NCI-H748 (cell line): ENCODE results near the gene NUDT17.

Experiments used
- DNase-seq: peaks from one replicate; lab custom pipeline; 2025; ENCODE audit not compliant: unreplicated experiment; lab: John Stamatoyannopoulos, UW

The NUDT17 gene

DNA sequence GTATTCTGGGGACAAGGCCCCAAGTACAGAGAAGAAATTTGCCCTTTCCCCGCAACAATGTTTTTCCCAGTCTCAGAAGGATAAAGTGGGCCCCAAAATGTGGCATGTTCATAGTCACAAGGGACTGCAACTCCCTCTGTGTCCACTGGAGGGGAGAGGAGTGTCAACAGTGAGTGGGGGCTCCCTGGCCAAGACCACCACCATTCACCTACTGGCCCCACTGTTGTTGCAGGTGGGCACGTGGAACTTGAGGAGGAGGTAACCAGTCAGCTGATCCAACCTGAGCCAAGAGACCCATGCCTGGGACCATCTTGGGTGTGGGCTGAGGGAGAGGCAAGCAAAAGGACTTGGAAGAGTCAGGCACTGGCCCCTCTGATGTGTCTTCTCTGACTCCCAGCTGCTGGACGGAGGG is 777 bp downstream of the NUDT17 start:
- DNase-seq = peak; percentile 63

DNA sequence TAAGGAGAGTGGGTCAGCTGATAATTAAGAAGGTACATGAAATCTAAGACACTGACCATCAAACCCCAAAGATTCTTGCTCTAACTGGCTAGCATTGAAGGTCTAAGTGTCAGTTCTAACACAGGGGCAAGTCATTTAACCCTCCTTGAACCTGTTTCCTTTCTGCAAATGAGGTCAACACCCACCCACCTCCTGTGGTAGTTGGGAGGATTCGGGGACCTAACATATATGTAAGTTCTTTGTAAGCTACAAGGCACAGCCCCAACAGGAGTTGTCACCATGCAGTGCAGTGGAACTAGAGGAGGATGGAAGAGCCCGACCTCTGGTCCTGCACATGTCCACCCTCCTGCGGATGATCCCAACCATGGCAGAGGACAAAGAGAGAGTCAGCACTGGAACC is 2.4 kb downstream of the NUDT17 start:
- DNase-seq = no peak

DNA sequence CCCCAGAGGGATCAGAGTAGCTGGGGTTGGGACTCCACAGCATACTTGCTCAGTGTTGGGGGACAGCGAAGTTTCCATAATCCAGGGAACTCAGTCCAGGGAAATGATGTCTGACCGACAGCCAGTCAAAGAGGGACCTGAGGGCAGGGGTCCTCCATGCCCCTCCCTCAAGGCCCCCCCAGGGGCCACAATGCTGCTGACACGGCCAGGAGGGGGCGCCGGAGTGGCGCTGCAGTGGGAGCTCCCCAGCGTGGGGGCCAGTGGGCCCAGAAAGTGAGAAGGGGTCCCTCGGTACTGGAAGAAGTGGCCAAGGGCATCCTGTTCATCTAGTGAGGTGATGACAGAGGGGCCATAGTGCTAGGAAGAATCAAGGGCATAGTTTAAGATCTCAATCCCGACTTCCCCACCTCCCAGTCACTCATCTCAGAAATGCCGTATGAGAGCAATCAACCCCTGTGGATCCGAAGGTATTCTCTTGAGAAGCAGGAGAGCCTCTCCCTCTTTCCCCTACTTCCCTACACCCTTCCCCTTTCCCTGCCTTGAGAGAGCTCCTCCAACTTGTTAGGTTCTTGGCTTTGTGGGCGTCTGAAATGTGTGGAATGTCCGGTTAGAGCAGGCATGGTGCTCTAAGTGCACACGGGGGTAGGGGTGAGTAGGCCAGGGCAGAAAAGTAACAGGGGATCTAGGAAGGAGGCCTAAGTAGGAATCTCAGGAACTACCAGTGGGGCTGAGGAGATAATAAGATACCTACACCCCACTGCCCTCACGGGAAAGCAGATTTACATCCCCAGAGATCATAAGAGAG is 4.1 kb downstream of the NUDT17 start:
- no peak for DNase-seq

DNA sequence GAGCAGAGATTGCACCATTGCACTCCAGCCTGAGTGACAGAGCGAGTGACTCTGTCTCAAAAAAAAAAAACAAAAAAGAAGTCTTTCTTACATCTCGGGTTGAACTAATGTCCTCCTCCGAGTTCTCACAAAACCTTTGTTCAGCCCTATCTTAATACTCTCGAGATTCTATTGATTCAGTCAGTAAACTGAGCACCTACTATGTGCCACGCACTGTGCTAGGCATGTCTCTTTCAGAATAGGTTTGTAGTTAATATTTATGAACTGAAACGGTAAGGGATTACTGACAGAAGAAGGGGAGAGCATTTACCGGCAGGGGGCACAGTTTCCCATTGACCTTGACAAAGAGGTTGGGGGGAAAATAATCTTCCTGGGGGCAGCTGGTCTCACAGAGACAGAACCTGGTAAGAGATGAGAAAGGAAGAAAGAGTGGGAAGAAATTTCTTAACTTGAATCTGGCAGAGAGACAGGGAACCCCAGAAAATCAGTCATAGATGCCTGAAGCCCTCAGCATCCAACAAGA is 10.1 kb downstream of the NUDT17 start:
- no peak for DNase-seq

DNA sequence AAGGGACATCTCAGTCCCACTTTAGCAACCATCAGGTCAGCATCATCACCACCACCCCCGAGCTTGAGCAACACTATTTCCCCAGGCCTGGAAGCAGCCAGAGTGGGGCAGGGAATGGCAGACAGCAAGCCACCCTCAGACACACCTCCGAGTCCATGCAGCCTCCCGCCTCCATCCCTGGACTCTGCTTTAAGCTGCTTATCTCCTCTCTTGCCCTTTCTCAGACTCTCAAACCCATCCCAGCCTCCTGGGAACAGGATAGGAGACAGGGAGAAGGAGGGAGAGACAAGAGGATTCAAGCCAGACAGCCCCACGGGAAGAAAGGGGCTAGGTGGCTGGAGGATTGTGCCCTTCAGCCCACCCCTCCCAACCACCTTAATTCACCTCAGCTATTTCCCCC is 11.7 kb downstream of the NUDT17 start:
- no peak for DNase-seq

DNA sequence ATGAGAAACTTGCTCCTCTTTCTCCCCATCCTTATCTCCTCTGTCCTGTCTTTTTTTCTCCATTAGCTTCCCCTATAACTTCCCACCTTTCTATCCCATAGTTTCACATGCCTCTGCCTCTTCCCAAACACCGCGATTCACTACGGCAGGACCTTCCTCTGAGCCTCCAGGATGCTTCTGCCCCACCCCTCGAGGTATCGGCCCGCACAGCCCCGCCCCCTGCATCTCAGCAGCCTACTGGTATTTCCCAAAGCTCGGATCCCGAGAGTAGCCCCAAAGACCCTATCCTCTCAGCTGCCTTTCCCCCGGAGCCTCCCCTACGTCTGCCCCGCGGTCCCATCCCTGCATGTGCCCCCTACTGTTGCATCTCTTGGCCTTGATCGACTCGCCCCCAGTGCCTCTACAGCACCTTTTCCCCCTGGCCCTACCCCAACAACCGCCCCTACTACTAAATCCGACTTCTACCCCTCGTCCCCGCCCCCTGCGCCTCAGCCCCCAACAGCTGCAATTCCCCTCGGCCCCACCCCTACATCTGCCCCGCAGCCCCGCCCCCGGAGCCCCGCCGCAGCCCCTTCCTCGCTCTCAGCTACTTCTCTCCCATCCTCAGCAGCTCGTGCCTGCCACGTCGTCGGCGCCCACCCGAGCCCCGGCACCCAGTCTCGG is 12.9 kb downstream of the NUDT17 start:
- peak; percentile 84 for DNase-seq

DNA sequence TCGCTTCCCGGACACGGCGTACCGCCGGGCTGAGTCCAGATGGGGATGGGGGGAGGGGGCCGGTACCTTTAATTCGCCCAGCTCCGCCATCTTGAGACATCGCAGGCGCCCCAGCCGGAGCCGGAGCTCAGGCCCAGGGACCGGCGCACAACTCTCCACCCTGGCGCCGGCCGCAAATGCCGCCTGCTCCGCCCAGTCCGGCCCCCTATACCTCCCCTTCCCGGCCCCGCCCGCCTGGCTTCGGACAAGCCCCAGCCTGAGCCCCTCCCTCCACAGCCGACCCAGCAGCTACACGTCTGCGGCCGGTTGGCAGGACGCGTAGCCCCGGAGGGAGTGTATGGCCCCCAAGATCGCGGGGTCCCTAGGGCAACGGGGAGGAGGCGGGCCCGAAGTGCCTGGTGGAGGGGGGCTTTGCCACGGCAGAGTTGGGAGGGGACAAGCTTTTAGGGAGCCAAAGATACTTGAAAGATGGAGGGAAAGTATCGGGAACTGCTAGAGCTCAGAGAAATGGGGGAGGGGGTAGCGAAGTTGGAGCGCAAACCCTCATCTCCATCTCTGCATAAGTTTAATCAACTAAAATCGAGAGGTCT is 13.6 kb downstream of the NUDT17 start, which contains the start of gene PIAS3:
Gene PIAS3, minus strand, starts transcription at position 181 of the 590 bp plus-strand sequence. Its CDS starts 91 bp downstream, at position 90.
- DNase-seq = peak; percentile 95

DNA sequence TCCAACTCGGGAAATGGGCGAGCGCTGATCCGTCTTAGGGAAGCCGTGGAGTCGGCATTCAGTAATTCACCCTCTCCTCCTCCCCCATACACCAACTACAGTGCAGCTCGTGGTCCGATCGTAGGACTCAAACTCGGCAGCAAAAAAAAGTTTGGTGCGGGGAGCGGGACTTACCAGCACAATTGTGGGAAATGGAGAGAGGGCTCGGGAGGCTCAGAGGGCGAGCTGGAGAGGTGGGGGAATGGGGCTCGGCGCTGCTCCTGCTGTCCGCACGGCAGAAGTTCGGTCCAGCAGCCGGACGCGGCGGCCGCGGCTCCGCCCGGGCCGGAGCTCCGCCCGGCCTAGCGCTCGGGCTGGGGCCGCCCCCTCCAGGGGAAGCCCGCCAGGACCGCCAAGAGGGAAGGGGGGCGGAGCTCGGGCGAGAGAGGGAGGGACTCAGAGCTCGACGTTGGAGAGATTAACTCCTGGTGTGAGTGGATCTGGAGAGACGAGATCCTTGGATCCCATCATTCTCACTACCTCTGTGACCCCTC is 14.1 kb downstream of the NUDT17 start:
- peak; percentile 90 for DNase-seq

DNA sequence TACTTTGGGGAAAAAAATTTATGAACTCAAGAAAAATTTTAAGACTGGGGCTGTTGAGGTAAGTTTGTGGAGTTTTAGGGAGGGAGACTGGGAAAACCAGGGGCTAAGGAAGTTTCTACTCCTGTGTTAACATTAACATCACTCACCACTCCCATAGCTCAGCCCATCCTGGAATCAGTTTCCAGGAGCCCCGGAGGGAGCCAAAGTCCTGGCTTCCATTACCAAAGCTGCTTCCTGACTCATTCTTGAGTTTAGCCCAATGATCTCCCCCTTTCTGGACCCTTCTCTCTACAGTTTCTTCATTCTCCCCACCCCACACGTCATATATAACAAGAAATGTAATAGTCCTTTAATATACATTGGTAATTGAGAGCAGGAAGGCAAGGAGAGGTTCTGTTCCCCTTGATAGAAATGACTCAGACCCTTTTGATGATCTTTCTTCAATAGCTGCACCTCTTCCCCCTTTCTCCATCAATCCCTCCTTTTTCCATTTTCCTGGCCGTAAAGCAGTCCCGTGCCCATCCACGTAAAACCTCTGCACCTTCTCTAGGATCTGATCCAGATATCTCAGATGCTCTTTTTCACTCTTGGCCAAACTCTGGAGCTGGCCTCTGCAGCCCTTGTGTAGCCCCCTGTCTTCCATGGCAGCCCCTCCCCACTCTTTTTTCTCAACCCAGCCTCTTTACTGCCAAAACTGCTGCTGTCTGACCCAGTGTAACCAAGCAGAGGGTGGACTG is 18.0 kb downstream of the NUDT17 start:
- no peak for DNase-seq

DNA sequence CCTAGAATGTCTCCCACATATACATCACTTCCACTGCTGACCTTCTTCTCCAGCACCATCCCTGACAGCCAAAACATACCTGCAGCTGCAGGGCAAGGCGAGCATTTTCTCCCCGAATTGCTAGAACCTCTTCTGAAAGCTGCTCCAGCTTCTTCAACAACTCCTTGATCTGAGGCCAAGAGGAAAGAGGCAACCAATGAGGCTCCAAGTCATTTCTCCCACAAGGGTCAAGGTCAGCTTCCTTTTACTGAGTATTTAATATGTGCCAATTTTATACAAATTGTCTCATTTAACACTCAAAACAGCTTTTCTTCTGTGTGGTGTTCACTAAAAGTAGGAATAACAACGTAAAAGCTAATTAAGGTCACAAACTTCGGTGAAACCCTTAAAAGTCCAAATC is 22.8 kb downstream of the NUDT17 start:
- DNase-seq = no peak

DNA sequence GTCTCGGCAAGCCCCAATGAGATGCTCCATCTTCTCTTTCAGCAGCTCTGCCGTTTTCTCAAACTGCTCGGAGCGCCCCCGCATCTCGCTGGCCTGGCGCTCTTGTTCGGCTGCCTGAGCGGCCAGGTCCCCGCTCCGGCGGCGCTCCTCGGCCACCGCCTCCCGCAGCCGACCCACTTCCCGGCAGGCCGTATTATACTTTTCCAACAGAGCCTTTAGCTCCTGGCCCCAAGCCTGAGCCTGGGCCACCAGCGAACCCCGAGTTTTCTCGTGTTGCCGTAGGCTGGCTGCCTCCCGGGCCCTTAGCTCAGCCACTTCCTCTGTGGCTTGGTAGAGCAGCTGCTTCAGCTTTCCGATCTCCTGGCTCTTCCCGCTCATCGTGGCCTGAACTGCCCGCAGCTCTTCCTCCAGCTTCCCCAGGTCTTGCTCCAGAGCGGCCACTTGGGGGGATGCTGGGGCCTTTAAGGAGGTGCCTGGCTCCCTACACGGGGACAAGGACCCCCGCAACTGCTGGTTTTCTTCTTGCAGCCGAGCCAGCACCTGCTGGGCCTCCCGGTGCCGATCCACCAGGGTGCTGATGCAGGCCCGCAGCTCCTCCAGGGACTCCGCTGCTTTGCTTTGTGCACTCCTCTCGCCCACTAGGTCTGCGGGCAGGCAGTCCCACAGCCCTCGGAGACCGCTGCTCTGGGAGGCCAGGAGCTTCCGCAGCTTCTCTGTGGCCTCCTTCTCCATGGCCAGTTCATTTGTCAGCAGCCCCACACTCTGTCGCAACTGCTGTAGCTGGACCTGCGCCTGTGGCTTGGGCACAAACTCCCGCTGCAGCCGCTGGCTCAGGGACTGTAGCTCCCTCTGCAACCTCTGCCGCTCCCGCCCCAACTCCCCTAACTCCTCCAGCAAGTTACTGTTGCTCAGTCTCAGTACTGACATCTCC is 26.8 kb downstream of the NUDT17 start:
- no peak for DNase-seq

DNA sequence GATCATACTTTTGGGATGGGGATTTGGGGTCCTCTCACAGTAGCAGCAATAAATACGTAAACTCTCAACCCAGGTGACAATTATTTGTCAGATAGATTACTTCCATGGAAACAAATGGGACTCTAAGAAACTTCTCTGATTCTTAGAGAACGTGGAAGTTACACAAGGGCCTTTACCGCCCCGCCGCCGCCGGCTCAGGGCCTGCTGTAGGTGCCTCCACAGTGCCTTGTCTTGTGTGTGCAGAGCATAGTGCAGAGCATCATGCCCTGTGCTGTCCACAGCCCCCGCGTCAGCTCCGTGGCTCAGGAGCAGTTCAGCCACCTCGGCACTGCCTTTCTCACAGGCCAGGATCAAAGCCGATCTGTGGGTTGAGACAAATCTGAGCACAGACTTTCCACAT is 29.2 kb downstream of the NUDT17 start:
- no peak for DNase-seq

DNA sequence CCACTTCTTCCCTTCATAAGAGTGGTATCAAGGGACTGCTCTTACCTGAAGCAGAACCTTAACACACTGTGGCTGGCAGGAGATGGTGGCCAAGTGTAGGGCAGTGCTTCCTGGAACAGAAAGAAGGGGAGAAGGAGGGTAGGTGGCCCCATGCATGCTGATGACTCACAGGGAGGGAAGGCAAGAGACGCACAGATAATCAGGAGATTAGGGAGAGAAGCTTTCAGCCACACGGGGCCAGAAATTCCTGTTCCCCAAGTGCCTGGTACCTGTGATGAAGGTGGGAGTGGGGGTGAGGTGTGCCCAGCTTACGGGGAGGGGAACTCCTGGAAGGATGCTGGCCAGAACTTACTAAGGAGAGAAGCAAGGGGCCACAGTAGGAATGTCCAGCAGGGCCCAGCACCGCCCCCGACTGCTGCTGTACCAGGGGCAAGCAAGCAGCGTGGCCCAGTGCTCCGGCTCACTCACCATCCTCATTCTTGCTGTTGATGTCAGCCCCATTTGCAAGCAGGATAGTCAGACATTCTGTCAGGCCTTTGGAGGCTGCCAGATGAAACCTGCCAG is 32.6 kb downstream of the NUDT17 start:
- DNase-seq = no peak

DNA sequence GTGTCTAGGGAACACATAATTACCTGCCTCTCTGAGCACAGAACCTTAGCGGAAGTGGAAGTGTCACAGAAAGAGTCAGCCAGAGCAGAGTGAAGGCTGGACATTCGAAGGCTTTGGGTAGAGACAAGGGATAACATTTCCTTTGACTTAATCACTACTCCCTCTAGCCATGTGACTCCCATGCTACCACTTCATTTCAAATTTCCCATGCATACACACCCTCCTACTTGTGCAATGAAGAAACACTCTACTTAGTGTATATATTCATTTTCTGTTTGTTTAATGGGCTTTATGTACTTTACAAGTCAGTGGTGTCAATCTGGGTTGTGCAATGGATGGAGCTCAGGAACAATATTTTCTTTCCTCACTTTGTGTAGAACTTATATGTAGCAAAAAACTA is 33.3 kb downstream of the NUDT17 start:
- DNase-seq = peak; percentile 34

DNA sequence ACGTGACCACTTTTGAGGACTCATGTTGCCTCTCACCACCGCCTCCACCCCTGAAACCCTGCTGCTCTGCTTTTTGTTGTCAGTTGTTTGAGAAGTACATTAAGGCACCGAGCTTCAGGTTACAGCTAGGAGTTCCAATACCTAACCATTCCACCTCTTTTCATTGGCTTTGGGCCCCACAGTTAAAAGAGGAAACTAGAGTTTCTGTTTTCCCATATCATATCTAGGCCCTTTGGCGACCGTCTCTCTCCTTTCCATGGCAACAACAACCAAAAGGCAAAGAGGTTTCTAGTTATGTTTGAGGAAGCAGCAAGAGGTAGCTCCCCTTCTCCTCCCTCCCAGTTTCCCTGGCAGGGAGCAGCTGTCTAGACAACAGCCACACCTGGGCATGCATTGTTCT is 34.3 kb downstream of the NUDT17 start:
- DNase-seq = peak; percentile 99

DNA sequence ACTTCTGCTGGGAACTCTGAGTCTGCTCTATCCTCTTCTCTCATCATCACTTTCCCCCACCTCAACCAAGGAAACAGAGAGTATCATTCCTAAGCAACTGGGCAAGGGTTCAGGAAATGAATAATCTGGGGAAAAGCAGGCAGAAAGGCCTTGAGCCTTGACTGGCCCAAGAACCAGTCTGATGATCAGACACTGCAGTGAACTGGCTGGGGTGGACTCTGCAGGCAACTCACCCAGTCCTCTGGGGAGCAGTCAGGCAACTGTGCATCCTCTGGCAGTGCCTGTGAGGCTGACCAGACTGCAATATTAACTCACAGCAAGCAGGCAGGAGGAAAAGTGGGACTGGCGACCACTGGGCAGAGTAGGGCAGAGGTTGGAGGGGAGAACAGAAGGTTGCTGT is 39.2 kb downstream of the NUDT17 start:
- DNase-seq = no peak

DNA sequence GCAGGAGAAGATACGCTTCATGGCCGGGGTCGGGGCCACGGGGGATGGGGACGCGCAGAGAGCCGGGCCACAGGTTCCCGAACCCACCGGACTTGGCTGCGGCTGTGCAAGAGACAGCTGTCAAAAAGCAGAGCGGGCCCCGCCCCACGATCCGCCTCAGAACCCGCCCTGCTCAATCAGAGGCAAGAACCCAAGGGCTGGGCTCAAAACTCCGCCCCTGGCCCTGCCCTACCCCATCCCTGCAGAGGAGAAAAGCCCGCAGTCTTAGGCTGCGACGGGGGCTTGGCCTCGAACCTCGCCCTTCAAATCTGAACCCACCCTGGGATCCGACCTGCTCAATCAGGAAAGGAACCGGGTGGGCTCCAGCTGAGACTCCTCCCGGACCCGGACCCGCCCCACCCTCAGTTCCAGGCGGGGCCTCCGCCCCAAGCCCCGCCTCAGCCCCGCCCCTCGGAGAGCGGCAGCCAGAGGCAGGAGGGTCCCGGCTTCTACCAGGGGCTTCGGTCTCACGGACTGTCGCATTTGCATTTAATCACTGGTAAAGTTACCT is 40.4 kb downstream of the NUDT17 start, which contains the start of gene ANKRD35:
Gene ANKRD35, minus strand, starts transcription at position 129 of the 550 bp plus-strand sequence. Its CDS starts 108 bp downstream, at position 21.
- peak; percentile 88 for DNase-seq

DNA sequence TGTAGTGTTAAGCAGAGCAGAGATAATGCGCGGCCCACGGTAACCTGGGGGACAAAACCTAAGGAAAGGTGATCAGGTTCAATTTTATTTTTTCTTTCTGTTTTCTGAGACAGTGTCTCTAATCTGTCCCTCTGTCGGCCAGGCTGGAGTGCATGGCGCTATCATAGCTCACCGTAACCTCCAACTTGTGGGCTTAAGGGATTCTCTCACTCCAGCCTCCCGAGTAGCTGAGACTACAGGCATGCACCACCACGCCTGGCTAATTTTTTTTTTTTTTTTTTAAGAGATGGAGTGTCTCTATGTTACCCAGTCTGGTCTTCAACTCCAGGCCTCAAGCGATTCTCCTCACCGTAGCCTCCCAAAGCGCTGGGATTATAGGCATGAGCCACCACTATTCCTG is 41.0 kb downstream of the NUDT17 start:
- DNase-seq = no peak

DNA sequence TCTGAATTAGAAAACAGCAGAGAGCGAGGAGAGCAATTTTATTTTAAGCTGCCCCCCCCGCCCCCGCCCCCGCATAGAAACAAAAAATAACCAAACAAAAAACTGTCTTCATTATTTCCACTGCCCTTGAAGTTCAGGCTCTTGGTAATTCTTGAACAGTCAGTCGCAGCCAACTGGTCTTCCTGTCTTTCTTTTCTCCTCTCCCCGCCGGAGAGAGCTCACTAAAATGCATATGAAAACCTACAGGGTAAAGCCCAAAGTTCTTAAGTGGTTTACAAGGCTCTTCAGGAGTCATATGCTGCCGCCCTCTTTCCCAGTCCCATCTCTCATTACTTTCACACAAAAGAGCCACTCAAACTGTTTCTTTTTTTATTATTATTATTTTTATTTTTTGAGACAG is 41.4 kb downstream of the NUDT17 start:
- DNase-seq = no peak
